Suprapubic skin (tissue), 4 donors: Measurements from ENCODE around the gene COL17A1. TPM values are rescaled to one million over a fixed set of nuclear protein-coding genes. Genes with fewer than 3 reads are reported as not detected.

ENCODE experiments used
- DNase-seq, 2 donors: peaks; one replicate each; pipeline ENCODE4 v3.0.0-alpha.2; 2019; ENCODE audit warnings: low spot score in 2 of 2
- H3K27ac ChIP-seq: fragments of 200-600 bp; sonication (generic); one replicate; pipeline ENCODE4 v1.5.1; 2019
- H3K27me3 ChIP-seq: fragments of 200-600 bp; sonication (generic); one replicate; pipeline ENCODE4 v1.5.1; 2019
- H3K36me3 ChIP-seq: fragments of 200-600 bp; sonication (generic); one replicate; pipeline ENCODE4 v1.5.1; 2019
- H3K4me1 ChIP-seq: fragments of 200-600 bp; sonication (generic); one replicate; pipeline ENCODE4 v1.5.1; 2019
- H3K4me3 ChIP-seq: fragments of 200-600 bp; sonication (generic); one replicate; pipeline ENCODE4 v1.5.1; 2019; ENCODE audit warnings: mild to moderate bottlenecking
- H3K9me3 ChIP-seq: fragments of 200-600 bp; sonication (generic); one replicate; pipeline ENCODE4 v1.5.1; 2019
- CTCF ChIP-seq, 2 donors: fragments of 200-600 bp in 1 of 2; fragments of 450-650 bp in 1 of 2; sonication (generic) in 1 of 2; IDR thresholded peaks; one replicate each; pipeline ENCODE4 v1.5.1; 2016 to 2019; ENCODE audit warnings: antibody characterized with exemption in 2 of 2, mild to moderate bottlenecking in 1 of 2, moderate library complexity in 1 of 2
- EP300 ChIP-seq: sonication (generic); formaldehyde crosslinking; IDR thresholded peaks from one replicate; pipeline ENCODE4 v1.6.1; 2017; ENCODE audit warnings: antibody characterized with exemption
- POLR2A ChIP-seq, 2 donors: fragments of 450-650 bp; IDR thresholded peaks; one replicate each; pipeline ENCODE4 v1.6.1; 2017; ENCODE audit warnings: antibody characterized with exemption in 2 of 2, mild to moderate bottlenecking in 2 of 2, moderate library complexity in 2 of 2
- POLR2AphosphoS5 ChIP-seq, 3 donors: sonication (generic); formaldehyde crosslinking; IDR thresholded peaks; one replicate each; pipeline ENCODE4 v1.6.1; 2017; ENCODE audit warnings: antibody characterized with exemption in 3 of 3
- WGBS: methylation state at CpG from one replicate; pipeline ENCODE4 v1.1.5; 2018; 5-methylcytosine and 5-hydroxymethylcytosine counted together
- total RNA-seq, 4 donors: library from RNA; depleted of rRNA; stranded (reverse); fragments of >200 nt; gene quantifications; one replicate each; pipeline ENCODE4 v1.1.0, GENCODE V29; 2016

The COL17A1 gene
- total RNA-seq, 4 donors from 2014 or later, result 926 to 1,768 (median 1,374) TPM

- Histone ChIP-seq H3K4me3 (no peak overlapping the region), H3K27ac (no peak overlapping the region), H3K27me3 (no peaks in the 10 kb centered on the region), H3K36me3 (peaks cover 98% of the 10 kb centered on the region), H3K9me3 (no peaks in the 10 kb centered on the region), H3K4me1 (no peaks in the 10 kb centered on the region)
- DNase-seq, result no peak
- TF ChIP-seq EP300 (no peak), POLR2AphosphoS5 (IDR thresholded peaks at IDR 0.05) (no peak), CTCF (IDR thresholded peaks at IDR 0.05) (no peak), POLR2A (IDR thresholded peaks at IDR 0.05) (no peak)
- WGBS, result 92% methylated on average over 5 of the region's 5 CpGs
These were observed 63.7 kb downstream of the COL17A1 start for GRCh38 chr10:104022026-104022425.

GRCh38 chr10:104021246-104021645 lies 64.4 kb downstream of the COL17A1 start:
- Histone ChIP-seq H3K27me3 (no peaks in the 10 kb centered on the region), H3K36me3 (peaks cover 94% of the 10 kb centered on the region), H3K9me3 (no peaks in the 10 kb centered on the region), H3K27ac (no peak overlapping the region), H3K4me3 (no peak overlapping the region), H3K4me1 (no peaks in the 10 kb centered on the region)
- no peak for TF ChIP-seq EP300
- no peak for TF ChIP-seq POLR2A (IDR thresholded peaks at IDR 0.05)
- TF ChIP-seq CTCF (IDR thresholded peaks at IDR 0.05), result no peak
- TF ChIP-seq POLR2AphosphoS5 (IDR thresholded peaks at IDR 0.05), result no peak
- DNase-seq, result no peak
- 94% methylated on average over 1 of the region's 1 CpG for WGBS

DNA sequence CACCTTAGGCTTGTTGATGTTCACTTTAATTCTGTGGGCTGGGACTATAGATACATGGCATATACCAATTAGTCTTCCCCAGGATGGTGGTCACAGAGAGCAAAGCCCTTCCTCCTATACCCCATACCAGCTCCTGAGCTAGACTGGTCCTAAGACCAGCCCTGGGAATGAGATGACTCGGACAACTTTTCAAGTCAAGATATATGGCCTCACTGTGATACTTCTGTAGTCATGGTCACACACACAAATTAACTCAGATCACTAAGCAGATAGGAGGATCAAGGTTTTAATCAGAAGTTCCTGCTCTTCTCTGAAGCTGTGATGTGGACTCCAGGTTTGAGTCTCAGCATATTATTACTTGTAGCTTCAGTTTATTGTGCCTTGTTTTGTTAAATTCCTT lies 65.7 kb downstream of the COL17A1 start:
- H3K36me3 ChIP-seq, result peaks cover 86% of the 10 kb centered on the region
- no peaks in the 10 kb centered on the region for H3K9me3 ChIP-seq
- TF ChIP-seq CTCF (IDR thresholded peaks at IDR 0.05) (no peak), POLR2A (IDR thresholded peaks at IDR 0.05) (no peak), POLR2AphosphoS5 (IDR thresholded peaks at IDR 0.05) (no peak), EP300 (no peak)
- WGBS, result 91% methylated on average over 1 of the region's 1 CpG
- no peaks in the 10 kb centered on the region for H3K27me3 ChIP-seq
- DNase-seq, result no peak
- no peak overlapping the region for H3K4me3 ChIP-seq
- no peaks in the 10 kb centered on the region for H3K4me1 ChIP-seq
- no peak overlapping the region for H3K27ac ChIP-seq

DNA sequence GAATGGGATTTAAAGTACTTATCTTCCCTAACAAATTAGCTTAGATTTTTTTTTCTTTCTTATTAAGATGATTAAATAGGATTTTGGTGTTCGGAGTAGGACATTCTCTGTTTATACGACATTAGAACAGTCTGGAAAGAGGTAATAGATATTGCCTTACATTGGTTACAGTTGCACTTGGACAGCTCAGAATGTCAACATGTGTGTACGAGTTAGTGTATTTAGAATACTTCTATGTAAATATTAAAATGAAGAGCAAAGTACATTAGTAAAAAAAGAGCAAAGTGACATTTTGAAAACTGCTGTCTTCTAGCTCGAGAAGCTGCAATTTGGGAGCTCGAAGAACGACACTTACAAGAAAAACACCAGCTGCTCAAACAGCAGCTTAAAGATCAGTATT lies 67.2 kb downstream of the COL17A1 start:
- WGBS, result 92% methylated on average over 6 of the region's 6 CpGs
- H3K36me3 ChIP-seq, result peaks cover 72% of the 10 kb centered on the region
- H3K4me1 ChIP-seq, result no peaks in the 10 kb centered on the region
- no peak for DNase-seq
- TF ChIP-seq CTCF (IDR thresholded peaks at IDR 0.05) (no peak), EP300 (no peak), POLR2AphosphoS5 (IDR thresholded peaks at IDR 0.05) (no peak), POLR2A (IDR thresholded peaks at IDR 0.05) (no peak)
- H3K27ac ChIP-seq, result no peak overlapping the region
- no peak overlapping the region for H3K4me3 ChIP-seq
- no peaks in the 10 kb centered on the region for H3K27me3 ChIP-seq
- H3K9me3 ChIP-seq, result no peaks in the 10 kb centered on the region

GRCh38 chr10:104016661-104017060 lies 69.0 kb downstream of the COL17A1 start:
- Histone ChIP-seq H3K27ac (no peak overlapping the region), H3K36me3 (peaks cover 59% of the 10 kb centered on the region), H3K4me3 (no peak overlapping the region), H3K9me3 (no peaks in the 10 kb centered on the region), H3K4me1 (no peaks in the 10 kb centered on the region), H3K27me3 (no peaks in the 10 kb centered on the region)
- no peak for TF ChIP-seq POLR2AphosphoS5 (IDR thresholded peaks at IDR 0.05)
- TF ChIP-seq CTCF (IDR thresholded peaks at IDR 0.05), result no peak
- no peak for TF ChIP-seq POLR2A (IDR thresholded peaks at IDR 0.05)
- no peak for DNase-seq
- 78% methylated on average over 1 of the region's 1 CpG for WGBS
